GM06990 (cell line): Measurements from ENCODE around the gene AMFR.

ENCODE experiments used
- DNase-seq: peaks from one replicate; pipeline ENCODE4 v3.0.0-alpha.2; 2011; ENCODE audit not compliant: insufficient read length; ENCODE audit errors: extremely low read depth
- H3K27me3 ChIP-seq: replicated peaks from 2 replicates; pipeline ENCODE4 v1.6.0; 2011; ENCODE audit warnings: low read length; ENCODE audit not compliant: control insufficient read depth, insufficient read depth
- H3K36me3 ChIP-seq: 2 replicates; pipeline ENCODE4 v1.5.1; 2011; ENCODE audit warnings: low read length; ENCODE audit not compliant: control insufficient read depth, insufficient read depth
- H3K4me3 ChIP-seq: replicated peaks from 2 replicates; pipeline ENCODE4 v1.5.1; 2011; ENCODE audit warnings: low read depth, mild to moderate bottlenecking, control low read depth, low read length
- TF ChIP-seq, protein P1 (sequence below): IDR thresholded peaks from 2 replicates; pipeline ENCODE4 v1.5.1; 2011; ENCODE audit warnings: low read length, control low read depth, mild to moderate bottlenecking, inconsistent platforms; ENCODE audit not compliant: insufficient read depth, poor library complexity, severe bottlenecking

AMFR gene

DNA sequence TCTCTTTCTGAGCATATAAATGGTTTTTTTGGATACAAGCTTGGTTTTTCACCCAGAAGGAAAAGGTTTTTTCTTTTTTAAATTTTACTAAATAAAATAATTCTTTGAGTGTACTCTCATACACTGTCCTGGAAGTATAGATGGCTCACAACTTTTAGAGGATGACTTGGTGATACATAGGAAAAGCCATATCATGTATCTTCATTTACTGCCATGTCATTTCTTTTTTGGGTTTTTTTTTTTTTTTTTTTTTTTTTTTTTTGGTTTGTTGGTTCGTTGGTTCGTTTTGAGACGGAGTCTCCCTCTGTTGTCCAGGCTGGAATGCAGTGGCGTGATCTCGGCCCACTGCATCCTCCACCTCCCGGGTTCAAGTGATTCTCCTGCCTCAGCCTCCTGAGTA, 37.8 kb upstream of the AMFR start:
- DNase-seq: no peak
- H3K4me3 ChIP-seq: no peak overlapping the region
- TF ChIP-seq, protein P1, sequence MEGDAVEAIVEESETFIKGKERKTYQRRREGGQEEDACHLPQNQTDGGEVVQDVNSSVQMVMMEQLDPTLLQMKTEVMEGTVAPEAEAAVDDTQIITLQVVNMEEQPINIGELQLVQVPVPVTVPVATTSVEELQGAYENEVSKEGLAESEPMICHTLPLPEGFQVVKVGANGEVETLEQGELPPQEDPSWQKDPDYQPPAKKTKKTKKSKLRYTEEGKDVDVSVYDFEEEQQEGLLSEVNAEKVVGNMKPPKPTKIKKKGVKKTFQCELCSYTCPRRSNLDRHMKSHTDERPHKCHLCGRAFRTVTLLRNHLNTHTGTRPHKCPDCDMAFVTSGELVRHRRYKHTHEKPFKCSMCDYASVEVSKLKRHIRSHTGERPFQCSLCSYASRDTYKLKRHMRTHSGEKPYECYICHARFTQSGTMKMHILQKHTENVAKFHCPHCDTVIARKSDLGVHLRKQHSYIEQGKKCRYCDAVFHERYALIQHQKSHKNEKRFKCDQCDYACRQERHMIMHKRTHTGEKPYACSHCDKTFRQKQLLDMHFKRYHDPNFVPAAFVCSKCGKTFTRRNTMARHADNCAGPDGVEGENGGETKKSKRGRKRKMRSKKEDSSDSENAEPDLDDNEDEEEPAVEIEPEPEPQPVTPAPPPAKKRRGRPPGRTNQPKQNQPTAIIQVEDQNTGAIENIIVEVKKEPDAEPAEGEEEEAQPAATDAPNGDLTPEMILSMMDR: no peak
- no peaks in the 10 kb centered on the region for H3K27me3 ChIP-seq
- peaks cover 6% of the 10 kb centered on the region for H3K36me3 ChIP-seq

DNA sequence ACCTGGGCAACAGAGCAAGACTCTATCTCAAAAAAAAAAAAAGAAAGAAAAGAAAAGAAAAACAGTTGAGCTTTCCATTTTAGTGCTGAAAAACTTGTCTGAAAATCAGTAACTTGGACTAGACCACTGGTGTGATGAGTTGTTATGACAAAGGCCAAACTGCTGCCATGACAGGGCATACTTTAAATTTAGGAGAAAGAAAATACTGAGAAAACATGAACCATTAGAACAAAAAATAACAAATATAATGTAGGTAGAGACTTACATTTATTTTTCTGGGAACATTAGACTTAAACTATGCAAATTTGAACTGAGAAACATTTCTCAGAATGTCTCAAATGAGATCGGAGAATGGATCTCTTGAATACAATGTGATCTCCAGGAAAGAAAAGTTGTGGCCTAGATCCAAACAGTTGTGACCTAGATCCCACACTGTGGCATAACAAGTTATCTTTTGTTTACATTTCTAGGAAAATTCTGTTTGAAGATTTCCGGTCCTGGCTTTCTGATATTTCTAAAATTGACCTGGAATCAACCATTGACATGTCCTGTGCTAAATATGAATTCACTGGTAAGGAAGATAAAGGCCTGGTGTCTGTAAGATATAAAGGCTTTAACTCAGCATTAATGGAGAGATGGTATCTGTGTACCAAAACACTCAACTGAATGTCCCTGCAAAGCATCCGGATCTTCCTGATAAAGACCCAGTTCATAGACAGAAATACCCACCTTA, 36.9 kb upstream of the AMFR start:
- Histone ChIP-seq H3K27me3 (no peaks in the 10 kb centered on the region), H3K36me3 (peaks cover 4% of the 10 kb centered on the region), H3K4me3 (no peak overlapping the region)
- no peak for DNase-seq
- TF ChIP-seq, protein P1: no peak

DNA sequence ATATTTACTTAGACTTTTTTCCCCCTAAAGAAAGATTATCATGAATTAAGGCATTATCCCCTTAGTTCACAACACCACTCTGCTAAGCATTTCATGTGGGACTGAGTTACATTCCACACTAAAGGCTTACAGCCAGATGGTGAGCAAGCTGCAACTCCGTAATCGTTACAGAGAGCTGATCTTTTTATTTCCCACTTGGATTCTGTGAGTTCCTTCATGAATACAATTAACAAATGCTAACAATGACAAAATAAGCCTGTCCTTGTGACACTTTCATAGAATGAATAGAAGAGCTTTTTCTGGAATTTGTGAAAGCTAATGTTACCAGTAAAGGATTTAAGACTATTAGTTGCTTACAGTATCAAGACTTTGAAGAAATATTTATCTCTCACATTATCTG, 34.8 kb upstream of the AMFR start:
- no peak for DNase-seq
- Histone ChIP-seq H3K36me3 (peaks cover 3% of the 10 kb centered on the region), H3K27me3 (no peaks in the 10 kb centered on the region), H3K4me3 (no peak overlapping the region)
- TF ChIP-seq, protein P1: no peak

DNA sequence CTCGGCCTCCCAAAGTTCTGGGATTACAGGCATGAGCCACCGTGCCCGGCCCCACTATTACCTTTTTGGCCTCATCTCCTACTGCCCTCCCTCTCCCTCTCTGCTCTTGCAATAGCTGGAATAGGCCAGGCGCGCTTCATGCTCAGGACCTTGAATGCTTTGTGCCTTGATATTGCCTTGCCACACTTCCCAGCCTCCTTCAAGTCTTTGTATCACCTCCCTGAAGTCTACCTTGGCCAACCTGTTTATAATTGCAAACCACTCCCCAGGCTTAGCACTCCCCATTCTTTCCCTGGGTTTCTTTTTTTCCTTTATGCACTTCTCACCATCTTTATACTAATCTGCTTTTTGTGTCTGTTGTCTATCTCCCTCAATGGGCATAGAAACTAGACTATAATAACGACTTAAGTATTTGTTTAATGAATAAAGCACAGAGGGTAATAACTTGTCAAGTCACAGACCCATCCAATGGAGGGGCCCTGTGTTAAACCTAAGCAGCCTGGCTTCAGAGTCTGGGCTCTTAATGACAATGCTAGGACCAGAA, 32.7 kb upstream of the AMFR start:
- Histone ChIP-seq H3K4me3 (no peak overlapping the region), H3K36me3 (peaks cover 7% of the 10 kb centered on the region), H3K27me3 (no peaks in the 10 kb centered on the region)
- no peak for DNase-seq
- TF ChIP-seq, protein P1: no peak

DNA sequence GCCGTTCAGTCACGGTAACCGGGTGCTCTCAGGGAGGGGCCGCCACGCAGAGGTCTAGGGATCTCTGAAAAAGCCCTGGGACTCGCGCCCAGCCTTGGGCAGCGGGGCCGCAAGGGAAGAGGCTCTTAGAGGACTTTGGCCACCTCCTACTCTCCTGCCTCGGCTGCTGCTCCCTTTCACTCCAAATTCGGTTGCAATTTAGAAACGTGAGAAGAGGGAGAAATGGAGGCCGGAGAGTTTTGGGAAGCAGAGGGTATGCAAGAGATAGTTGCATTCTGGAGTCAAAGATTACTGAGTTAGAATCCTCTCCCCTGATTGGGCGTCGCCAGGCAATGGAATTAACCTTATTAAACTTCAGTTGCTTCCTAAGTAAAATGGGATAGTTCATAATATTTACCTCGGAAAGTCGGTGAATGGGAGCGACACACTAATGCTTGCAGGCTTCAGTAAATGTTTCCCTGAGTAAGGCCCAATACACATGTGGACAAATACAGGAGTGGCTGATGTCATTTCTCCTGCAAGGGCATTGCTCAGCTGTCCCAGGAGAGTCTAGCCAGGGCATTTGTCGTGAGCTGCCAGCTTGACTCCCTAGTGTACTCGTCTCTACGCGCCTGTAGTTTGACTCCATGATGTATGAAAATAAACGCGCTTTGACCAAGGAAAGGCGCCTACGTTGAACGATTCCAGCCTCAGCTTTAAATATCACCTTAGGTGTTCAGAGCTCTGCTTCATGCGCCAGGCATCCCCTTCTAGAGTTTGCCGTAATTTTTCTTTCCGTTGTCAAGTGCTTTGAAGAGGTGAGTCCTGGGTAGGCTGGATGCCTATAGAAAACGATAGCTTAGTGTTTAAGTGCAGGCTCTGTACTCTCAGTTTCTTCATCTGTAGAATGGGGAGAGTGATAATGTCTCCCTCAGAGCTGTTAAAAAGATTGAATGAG, 26.7 kb upstream of the AMFR start:
- Histone ChIP-seq H3K27me3 (no peaks in the 10 kb centered on the region), H3K36me3 (peaks cover 7% of the 10 kb centered on the region), H3K4me3 (peak overlapping the region; percentile 85)
- TF ChIP-seq, protein P1: no peak
- DNase-seq: no peak
